Glomerular visceral epithelial cell (primary cell): ENCODE results near the gene VPS37C.

ENCODE experiments used
- DNase-seq: peaks from one replicate; pipeline ENCODE4 v3.0.0-alpha.2; 2016; ENCODE audit errors: extremely low spot score

VPS37C gene

GRCh38 chr11:61133145-61133544 is 28.1 kb downstream of the VPS37C start:
- no peak for DNase-seq

DNA sequence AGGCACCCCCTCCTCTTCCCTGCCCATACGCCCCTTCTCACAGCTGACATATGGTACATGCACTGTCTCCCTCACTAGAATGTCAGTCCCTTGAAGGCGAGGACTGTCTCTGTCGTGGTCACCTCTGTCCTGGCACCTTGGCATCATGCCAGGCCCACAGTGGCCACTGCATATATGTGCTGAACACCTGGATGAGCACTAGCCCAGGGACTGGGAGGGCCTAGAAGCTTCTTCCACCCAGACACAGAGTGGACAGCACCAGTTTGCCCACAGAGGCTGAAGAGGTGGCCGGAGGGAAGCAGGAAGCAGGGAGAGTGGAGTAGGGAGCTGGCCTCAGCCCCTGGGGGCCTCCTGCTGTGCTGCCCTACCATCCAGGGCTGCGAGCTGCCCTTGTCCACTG is 28.6 kb downstream of the VPS37C start:
- no peak for DNase-seq

- no peak for DNase-seq
These were observed 29.1 kb downstream of the VPS37C start for GRCh38 chr11:61131998-61132555.

DNA sequence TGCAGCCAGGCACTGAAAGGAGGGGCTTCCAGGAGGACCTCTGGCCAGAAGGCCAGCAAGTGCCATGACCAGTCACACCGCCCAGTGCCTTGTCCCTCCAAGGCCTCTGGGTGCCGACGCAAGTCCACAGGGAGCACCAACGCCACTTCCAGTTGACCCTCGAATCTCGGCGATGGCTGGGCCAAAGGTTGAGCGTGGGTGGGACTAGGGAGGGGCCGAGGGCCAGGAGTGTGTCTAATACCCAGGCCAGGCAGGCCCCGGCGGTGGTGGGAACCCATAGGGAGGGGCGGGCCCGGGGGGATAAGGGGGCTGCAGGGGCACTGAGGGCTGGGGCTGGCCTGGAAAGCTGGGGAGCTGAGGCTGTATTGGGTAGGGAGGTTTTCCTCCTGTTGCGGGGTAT is 29.6 kb downstream of the VPS37C start:
- DNase-seq = no peak

DNA sequence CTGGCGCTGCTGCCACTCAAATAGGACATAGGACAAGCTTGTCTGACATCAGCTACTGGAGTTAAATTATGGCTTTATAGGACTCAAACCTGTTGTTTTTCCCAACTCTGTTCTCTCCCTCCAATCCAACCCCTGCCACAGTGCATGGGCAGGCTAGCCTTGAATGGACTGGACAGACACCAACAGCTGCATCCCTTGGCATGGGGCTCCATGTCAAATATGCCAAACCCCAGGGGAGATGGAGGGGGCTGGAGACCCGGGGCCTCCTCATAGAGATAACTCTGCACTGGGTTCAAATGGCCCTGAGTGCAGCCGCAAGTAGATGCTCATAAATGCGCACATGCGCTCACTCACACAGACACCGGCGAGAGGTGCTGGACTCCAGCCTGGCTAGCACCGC is 30.0 kb downstream of the VPS37C start:
- DNase-seq = no peak

DNA sequence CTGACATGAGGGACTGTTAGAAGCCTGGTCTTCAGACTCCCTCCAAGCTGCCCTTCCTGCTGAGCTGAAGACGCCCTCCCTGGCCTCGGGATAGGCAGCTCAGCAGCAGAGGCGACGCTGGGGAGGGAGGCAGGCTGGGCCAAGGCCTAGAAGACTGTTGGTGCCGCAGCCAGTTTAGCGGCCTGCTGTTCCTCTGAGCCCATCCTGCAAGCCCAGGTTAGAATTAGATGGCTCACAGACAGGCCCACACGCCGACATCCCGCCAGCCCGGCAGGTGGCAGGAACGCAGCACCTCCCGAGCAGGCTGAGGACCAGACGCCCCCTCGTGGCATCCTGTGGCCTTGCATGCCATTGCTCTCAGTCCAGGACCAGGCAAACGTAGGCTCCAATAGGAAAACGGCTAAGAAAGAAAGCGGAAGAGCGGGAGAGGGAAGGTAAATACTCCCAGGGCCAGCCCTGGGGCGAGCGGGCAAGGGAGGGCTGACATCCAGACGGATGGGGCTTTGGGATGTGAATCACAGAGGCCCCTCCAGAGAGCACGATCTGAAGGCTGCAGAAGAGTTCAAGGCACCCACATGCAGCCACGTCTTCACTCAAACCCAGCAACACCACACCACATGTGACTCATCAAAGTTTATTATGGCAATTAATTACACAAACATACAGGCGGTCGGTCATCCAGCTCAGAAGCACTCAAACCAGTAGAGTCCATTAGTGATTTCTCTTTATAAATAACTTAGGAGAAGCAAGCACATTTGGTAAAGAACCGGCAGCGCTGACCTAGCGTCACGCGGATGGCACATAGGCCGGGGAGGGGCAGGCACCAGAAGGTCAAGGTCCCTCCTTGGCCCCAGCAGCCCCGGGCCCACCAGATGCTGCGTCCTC is 31.3 kb downstream of the VPS37C start:
- DNase-seq = peak; percentile 89

GRCh38 chr11:61128947-61129638 is 32.1 kb downstream of the VPS37C start:
- DNase-seq = no peak

DNA sequence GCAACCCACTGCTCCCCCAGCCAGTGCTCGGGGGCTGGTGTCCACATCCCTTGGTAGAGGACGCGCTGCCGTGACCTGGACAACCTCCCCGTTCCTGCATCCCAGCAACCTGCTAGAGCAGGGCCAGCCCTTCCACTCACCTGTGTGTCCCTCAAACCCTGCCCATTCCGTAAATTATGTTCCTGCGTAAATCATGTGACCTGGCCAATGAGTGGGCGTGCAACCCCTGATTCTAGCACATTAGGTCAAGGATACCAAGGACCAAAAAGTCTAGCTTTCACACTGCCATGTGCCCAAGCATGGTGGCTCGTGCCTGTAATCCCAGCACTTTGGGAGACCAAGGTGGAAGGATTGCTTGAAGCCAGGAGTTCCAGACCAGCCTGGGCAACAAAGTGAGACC is 33.2 kb downstream of the VPS37C start:
- DNase-seq = no peak

DNA sequence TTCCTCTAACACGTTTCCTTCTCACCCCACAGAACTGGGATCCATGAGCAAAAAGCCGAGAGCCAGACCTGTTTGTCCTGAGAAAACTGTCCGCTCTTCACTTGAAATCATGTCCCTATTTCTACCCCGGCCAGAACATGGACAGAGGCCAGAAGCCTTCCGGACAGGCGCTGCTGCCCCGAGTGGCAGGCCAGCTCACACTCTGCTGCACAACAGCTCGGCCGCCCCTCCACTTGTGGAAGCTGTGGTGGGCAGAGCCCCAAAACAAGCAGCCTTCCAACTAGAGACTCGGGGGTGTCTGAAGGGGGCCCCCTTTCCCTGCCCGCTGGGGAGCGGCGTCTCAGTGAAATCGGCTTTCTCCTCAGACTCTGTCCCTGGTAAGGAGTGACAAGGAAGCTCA is 35.0 kb downstream of the VPS37C start:
- no peak for DNase-seq

DNA sequence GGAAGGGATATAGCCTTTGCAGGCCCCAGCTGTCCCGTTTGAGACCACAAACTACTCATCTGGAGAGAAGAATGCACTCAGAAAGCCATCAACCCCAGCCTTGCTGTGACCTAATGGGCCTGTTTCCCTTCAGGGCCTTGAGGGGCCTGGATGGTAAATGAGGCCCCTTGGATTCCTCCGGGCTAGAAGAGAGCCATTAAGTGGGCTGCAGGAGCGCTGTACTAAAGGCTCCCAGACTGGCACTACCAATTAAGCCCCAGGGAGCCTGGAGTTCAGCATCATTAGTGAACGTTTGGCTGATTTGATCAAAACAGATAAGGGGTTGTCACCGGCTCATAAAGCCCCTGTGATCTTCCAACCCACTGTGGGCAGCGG is 35.9 kb downstream of the VPS37C start:
- no peak for DNase-seq

- DNase-seq = no peak
These were observed 36.5 kb downstream of the VPS37C start for GRCh38 chr11:61124574-61125309.

DNA sequence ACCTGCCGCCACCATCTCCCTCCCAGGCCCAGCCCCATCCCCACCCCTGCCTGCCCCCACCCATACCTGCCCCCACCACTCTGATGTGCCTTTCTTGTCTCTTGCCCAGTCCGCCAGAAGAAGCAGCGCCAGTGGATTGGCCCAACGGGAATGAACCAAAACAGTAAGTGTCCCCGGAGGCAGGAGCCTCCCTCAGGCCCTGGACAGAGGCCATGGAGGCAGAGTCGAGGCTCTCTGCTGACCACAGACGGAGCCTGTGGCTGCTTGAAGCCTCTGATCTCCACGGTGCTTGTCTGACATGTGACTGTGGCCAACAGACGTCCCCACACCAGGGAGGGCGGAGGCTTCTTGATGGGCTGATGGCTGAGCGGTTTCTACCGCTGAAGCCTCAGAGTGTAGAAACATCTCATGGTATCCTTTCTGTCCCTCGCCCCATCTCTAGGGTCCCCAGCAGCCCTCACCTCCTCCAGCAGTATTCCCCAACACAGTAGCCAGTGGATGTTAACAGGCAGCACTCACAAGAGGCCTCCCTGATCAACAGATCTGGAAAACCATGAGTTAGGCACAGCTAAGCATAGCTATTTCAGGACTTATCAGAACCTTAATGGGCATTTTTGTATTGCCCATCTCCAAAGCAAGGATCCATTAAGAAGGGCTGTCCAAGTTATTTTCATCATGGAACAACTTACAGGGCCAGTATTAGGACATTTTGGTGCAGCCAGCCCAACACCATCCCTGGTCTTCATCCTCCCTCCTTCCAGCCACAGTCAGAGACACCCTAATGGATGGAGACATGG is 37.3 kb downstream of the VPS37C start:
- no peak for DNase-seq

DNA sequence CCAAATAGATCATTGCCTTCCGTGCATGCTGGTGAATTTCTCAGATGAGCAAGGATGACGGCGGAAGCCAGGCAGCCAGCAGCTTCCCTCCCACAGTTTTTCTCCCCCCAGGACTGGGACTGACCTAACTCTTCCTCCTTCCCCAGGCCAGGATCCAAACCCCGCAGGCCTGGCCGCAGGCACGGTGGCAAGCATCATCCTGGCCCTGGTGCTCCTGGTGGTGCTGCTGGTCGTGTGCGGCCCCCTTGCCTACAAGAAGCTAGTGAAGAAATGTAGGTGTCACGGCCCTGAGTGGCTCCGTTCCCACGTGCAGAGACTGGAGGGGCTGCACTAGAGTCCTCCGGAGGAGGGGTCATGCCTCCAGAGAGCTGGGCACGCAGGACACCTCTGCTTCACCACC is 38.5 kb downstream of the VPS37C start:
- no peak for DNase-seq

- DNase-seq = no peak
These were observed 39.3 kb downstream of the VPS37C start for GRCh38 chr11:61121917-61122316.

GRCh38 chr11:61121192-61121831 is 39.9 kb downstream of the VPS37C start:
- no peak for DNase-seq

- no peak for DNase-seq
These were observed 40.5 kb downstream of the VPS37C start for GRCh38 chr11:61120706-61121191.

- no peak for DNase-seq
These were observed 41.0 kb downstream of the VPS37C start for GRCh38 chr11:61120099-61120705.

DNA sequence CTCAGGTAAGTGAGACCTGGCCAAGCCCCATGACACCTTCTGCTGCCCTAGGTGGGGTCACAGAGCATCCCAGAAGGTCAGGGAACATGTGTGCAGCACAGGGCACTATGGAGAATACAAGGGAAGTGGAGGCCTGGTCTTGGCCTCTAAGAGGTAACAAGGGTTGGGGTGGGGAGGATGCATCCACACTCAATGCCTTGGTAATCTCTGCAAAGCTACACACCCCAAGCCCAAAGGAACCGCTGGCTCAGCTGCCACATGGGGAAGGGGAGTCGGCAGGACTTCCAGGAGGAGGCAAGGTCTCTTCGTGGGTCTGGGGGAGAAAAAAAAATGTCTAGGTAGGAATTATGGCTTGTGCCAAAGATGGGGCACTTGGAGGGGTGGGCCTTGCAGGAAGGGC is 41.7 kb downstream of the VPS37C start:
- DNase-seq = no peak

DNA sequence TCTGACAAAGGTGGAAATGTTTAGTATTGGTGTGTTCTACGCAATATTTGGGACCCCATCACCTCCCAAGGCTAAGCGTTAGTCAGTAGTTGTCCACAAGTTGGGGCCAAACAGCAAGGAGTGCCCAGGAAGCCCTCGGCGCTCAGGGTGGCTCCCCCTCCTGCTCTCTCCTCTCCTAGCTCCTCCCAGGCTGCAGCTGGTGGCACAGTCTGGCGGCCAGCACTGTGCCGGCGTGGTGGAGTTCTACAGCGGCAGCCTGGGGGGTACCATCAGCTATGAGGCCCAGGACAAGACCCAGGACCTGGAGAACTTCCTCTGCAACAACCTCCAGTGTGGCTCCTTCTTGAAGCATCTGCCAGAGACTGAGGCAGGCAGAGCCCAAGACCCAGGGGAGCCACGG is 42.2 kb downstream of the VPS37C start:
- no peak for DNase-seq

- no peak for DNase-seq
These were observed 42.8 kb downstream of the VPS37C start for GRCh38 chr11:61118406-61118805.
